T47D (cell line): Measurements from ENCODE around the gene GREM2.

Experiments used
- DNase-seq, 2 experiments: peaks; one replicate each; pipeline versions ENCODE4 v3.0.0 to v3.0.0-alpha.2; 2011 to 2012; ENCODE audit warnings: low read depth in 1 of 2, low spot score in 1 of 2
- JUND ChIP-seq: IDR thresholded peaks from 2 replicates; pipeline ENCODE4 v1.6.1; 2012; ENCODE audit warnings: low read depth
- in situ Hi-C: cut with HindIII; loops from 2 replicates; pipeline ENCODE4 v1.10.0; 2016; ENCODE audit warnings: low sequenced_read_pairs, low pct_unique_long_range_greater_than_20kb

Gene GREM2

GRCh38 chr1:240611619-240612480 is at the start of gene GREM2:
TSS of gene GREM2 (minus strand) at chr1:240612155. CDS start at chr1:240493475, 118,680 bp downstream.
- no peak for TF ChIP-seq JUND
- in situ Hi-C loops = no loop called here
- peak in 1 of 2 experiments; percentile 63 for DNase-seq

DNA sequence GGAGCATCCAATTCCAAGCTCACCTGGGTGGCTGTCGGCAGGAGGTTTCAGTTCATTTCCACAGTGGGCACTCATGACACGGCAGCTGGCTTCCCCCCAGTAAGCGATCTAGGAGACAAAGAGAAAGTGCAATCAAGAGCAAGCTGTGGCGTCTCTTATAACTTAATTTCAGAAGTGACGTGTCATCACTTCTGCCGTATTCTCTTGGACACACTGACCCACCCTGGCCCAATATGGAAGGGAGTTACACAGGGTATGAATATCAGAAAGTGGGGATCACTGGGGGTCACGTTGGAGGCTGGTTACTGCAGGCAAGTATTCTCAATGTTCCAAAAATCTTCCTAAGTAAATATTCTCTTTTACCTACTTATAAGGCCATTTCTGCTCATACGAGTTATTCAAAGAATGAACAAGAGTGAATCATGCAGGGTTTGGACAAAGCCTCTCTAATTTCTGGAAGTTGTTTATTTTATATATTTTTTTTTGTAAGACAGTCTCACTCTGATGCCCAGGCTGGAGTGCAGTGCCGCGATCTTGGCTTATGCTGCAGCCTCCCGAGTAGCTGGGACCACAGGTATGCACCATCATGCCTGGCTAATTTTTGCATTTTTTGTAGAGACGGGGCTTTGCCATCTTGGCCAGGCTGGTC is 46.5 kb upstream of the GREM2 start:
- TF ChIP-seq JUND = no peak
- in situ Hi-C loops = no loop called here
- no peak for DNase-seq

DNA sequence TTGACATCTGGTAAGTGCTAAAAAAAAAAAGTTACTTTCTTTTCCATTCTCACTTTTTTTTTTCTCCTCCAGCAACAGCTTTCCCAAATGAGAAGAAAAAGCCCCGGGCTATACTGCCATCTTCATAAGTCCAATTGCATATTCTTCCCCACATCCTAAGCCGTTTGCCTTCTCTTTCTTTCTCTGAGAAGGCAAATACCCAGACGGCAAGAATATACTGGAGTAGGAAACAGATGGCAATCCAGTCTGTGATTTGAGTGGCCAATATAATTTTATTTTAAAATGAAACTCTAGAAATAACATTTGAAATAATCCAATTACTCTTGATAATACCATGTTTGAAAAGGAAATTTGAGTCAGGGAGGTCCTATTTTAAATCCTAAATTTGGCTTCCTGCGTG is 44.6 kb upstream of the GREM2 start:
- in situ Hi-C loops = no loop called here
- no peak for DNase-seq
- no peak for TF ChIP-seq JUND

GRCh38 chr1:240652961-240653409 is 41.0 kb upstream of the GREM2 start:
- DNase-seq = peak in 1 of 2 experiments; percentile 49
- no peak for TF ChIP-seq JUND
- in situ Hi-C loops = no loop called here

DNA sequence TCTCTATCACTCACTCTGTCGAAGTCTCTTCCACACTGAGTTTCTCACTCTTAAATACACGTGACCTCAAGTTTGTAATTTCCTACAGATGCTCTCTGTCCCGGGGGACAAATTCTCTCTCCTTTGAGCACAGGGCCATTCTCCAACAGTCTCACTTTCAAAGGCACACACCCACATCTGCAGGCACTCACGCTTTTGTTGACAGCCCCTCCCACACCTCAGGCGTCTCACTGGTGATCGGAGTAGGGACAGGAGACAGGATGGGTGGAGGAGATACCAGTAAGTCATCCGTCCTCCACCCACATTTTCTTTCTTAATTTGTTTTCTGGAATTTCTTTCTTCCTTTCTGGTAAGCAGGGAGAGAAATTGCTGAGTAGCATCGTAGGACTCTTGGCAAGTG is 40.6 kb upstream of the GREM2 start:
- no peak for TF ChIP-seq JUND
- DNase-seq = no peak

DNA sequence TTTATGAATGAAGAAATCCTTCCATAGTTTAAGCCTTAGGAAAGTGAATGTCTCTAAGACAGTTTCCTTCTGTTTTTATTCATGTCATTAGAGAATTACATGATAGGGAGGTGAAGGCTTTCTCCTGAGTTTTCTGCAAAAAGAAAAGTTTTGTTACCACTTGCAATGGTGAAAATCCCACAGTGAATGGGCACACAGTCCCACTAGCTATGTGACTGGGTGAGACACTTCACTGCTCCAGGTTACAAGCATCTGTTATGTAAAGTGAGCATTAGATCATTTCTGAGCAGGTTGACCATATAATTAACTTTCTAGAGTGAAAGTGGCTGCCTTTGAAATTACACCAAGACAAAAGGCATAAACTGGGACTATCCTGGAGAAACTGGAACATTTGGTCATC is 38.9 kb upstream of the GREM2 start:
- DNase-seq = no peak
- in situ Hi-C loops = no loop called here
- TF ChIP-seq JUND = no peak

More for the DNA sequence above, 40.6 kb upstream of the GREM2 start:
- in situ Hi-C loops = no loop called here

DNA sequence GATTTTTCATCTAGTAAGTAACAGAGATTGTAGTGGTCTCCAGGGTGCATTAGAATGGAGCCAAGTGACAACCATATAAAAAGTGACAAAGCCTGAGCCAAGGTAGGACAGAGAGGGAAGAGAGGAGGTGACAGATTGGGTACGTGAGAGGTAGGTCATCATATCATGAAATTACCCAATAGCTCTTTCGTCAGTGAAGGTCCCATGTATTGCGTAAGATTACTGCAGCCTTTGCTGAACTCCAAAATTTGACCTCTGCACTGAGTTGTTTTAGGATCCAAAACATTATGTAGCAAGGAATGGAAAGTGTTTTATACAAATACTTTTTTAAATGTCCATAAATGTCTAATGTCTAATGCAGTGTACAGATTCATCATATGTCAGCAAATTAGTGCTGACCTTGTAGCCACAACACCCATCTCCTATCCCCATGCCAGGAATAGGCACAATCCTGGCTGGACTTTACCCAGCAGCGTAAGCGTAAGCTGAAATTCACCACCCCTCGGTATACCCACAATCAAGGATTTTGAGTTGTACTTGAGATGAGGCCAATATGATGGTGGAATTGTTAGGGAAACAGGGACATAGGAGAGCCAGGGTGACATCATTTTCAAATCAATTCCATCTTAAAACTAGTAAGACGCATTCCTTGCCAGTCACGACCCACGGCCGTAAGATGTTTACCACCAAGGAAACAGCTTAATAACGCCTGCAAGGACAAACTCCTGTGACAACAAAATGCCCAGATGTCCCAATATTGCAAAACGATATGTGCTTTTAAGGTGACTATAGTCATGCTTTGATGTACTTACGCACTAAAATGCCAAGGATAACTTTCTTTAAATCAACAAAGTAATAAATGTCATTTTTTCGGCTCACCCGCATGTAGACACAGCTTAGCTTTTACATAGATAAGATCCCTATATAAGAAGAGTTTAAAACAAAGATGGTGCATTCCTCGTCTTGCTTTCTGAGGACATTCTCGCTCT is 38.1 kb upstream of the GREM2 start:
- DNase-seq = peak in 1 of 2 experiments; percentile 37
- in situ Hi-C loops = no loop called here
- TF ChIP-seq JUND = no peak

GRCh38 chr1:240646571-240647240 is 34.8 kb upstream of the GREM2 start:
- TF ChIP-seq JUND = no peak
- DNase-seq = no peak
- in situ Hi-C loops = no loop called here

DNA sequence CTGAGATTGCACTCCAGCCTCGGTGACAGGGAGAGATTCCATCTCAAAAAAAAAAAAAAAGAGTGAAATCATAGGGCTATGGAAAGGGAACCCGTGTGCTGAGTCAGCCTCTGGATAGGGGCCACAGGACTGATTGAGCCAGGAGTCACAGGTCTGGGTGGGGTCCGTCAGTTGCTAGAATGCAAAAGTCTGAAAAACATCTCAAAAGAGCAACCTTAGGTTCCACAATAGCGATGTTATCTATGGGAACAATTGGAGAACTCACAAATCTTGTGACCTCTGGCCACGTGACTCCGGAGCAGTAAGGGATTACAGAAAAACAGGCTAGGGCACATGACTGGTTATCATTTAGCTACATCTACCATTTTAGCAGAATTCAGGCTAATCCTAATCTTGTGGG is 32.8 kb upstream of the GREM2 start:
- in situ Hi-C loops = no loop called here
- no peak for TF ChIP-seq JUND
- DNase-seq = no peak

DNA sequence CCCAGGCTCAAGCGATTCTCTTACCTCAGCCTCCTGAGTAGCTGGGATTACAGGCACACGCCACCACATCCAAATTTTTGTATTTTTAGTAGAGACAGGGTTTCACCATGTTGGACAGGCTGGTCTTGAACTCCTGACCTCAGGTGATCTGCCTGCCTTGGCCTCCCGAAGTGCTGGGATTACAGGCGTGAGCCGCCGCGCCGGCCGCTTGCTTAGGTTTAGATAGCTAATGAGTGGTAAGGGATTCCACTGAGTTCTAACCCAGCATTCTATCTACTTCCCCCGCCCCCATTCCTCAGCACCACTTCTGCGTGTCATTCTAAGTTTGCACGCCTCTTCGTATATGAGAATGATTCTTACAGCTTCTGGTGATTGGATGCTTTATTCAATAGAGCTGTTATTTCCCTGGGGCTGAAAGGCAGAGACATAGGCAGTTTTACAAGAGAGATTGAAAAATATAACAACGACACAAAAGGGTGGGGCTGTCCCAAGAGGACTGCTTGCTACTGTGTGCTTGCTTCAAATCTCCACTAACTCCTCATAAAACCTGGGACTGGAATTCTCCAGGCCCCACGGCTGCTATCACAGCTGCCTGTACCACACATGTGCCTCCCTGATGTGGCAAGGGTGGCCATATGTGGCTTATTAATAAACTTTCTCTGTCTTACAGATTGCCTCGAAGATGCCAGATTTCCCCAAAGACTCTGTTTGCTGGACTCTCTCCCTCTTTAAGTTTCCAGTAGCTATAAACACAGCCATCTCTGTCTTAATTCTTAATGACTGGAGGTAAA is 23.7 kb upstream of the GREM2 start:
- DNase-seq = no peak
- TF ChIP-seq JUND = no peak
- in situ Hi-C loops = no loop called here

DNA sequence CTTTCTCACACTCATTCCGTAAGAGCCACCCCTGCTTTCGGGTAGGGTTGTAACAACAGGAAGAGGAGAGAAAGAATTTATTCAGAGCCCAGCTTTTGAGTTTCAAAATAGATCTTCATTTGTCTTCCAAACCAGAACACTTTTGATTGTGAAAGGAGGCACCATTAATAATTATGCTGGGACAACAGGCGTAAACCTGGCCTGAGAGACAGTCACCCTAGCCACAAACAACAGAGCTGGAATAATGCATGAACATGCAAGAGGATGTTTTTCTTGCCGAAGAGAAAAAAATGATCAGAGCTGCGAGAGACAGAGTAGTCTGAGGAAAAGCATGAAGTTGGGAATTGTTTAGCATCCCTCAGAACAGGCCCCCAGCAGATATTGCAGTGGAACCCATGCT is 18.5 kb upstream of the GREM2 start:
- no peak for TF ChIP-seq JUND
- no peak for DNase-seq
- in situ Hi-C loops = no loop called here

DNA sequence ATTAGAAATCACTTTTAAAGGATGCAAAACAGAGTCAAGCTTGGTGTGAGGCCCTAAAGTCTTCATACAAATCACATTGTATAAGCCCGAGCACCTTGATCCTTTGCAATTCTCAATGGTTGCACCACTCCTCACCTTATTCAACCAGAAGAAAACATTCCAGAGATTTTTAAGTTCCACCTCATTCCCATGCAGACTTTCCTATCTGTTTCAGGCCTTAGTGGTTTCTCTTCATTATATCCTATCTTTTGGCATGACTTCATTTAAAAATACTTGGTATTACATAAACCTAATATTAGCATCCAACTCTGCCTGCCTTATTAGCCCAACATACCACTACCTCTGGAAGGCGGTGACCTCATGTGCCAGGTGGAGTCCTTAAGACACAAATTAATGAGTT is 9.3 kb upstream of the GREM2 start:
- in situ Hi-C loops = no loop called here

More for the DNA sequence above, 9.3 kb upstream of the GREM2 start:
- DNase-seq = no peak
- no peak for TF ChIP-seq JUND
